ENCODE measurements around the gene KRT39. TPM values are rescaled to one million over a fixed set of nuclear protein-coding genes. Genes with fewer than 3 reads are reported as not detected.
"Not testable (repeated sequence)": the region's sequence is repeated elsewhere in the genome, so short reads cannot be mapped to it uniquely, and the experiment has no call there.

KRT39 gene
- total RNA-seq, 1 donor from 2014 or later, result not detected

DNA sequence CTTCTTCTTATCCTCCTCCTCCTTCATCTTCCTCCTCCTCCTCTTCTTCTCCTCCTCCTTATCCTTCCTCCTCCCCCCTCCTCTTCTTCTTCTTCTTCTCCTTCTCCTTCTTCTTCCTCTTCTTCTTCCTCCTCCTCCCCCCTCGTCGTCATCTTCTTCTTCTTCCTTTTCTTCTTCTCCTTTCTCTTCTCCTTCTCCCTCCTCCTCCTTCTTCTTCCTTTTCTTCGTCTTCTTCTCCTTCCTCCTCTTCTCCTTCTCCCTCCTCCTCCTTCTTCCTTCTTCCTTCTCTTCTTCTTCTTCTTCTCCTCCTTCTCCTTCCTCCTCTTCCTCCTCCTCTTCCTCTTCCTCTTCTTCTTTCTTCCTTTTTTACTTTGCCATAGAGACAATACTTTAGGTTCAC lies 24.2 kb downstream of the KRT39 start:
- intact Hi-C loops (cut with micrococcal nuclease), result no loop called here

DNA sequence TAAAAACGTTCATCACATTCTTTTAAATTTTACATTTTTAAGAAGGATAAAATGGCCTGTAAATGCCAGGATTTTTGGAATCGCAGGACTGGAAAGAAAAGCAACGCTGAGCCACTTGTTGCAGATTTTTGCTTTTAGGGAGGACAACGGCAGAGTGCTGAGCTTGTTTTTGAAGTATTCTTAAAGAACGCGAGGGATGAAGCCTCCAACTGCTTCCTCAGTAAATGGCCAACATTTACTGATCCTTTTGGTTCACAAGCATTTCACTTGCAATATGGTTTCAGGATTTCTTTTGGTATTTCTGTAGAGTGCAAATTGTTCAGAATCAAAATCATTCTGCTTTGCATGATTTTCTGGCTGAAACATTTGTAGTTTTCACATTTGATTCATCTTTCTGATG lies 26.5 kb downstream of the KRT39 start:
- intact Hi-C loops (cut with micrococcal nuclease), result no loop called here

DNA sequence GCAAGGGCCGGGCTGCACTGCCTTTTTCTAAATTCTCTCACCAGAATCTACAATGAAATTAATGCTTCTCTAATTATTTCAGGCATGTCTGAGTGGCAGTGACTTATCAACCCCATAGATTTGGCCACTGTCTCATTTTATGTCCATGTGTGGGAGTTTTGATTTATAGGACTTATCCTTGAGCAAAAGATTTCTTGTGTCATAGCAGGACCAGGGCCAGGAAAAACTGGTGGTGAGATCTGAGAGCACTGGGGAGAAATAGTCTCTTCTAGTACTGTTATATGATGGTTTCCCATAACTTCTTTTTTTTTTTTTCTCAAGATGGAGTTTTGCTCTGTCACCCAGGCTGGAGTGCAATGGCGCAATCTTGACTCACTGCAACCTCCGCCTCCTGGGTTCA lies 27.8 kb downstream of the KRT39 start:
- intact Hi-C loops (cut with micrococcal nuclease), result no loop called here

DNA sequence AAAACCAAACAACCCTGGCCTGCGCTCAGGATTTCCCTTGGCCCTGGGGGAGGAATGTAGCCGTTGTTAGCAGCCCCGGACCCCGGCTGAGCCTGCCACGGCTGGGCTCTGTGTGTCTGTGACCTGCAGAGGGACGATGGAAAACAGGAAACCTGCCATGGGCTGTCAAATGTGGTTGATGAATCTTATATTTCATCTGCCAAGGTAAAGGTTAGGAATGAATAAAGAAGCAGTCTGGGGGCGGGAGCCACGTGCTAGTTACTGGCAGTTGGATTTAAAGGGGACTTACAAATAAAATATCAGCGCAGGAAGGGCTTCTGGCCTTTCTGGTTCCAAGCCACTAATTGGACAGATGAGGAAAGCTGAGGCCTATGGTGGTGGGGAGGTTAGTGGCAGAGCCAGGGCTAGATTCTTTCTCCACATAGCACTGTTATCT lies 29.3 kb downstream of the KRT39 start, which contains the start of gene KRT23:
Gene KRT23 (minus strand): TSS at position 263 of the 436 bp plus-strand sequence. CDS start 1,043 bp downstream, outside the sequence.
- intact Hi-C loops (cut with micrococcal nuclease), result no loop called here

GRCh38 chr17:40936976-40937375 lies 29.8 kb downstream of the KRT39 start:
- intact Hi-C loops (cut with micrococcal nuclease), result no loop called here

GRCh38 chr17:40936437-40936971 lies 30.2 kb downstream of the KRT39 start:
- intact Hi-C loops (cut with micrococcal nuclease), result no loop called here

DNA sequence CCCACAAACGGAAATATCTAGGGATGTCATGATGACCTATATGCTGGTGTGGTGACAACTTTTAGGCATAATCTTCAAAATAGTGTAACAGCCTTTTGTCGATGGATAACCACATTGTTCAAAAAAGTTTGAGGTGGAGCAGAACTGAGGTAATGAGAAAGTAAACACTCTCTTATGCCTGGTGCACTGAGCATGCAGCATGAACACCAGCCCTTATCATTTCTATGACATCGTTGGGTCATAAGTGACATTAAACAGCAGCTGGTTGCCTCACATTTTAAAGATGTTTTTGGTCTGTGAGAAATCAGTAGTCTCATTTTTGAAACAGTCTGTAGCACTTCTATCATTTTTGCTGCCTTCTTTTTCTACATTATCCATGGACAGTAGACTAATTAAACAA lies 31.1 kb downstream of the KRT39 start:
- intact Hi-C loops (cut with micrococcal nuclease), result no loop called here

DNA sequence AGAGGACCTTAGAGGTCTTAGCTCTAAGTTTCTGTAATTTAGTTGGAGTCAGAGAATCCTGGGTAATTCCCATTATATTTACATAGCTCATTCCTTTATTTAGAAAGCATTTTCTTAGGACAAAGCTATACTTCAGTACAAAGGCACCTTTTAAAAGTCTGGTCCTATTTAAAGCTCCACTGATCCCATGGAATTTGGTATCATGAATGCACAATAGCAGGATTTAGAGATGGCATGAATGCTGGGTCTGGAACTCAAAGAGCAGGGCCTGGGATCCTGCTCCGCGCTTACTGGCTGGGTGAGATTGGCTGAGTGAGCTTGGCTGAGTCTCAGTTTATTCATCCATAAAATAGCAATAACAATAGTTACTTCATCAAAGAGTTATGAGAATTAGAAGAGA lies 34.1 kb downstream of the KRT39 start:
- intact Hi-C loops (cut with micrococcal nuclease), result no loop called here

GRCh38 chr17:40931311-40931710 lies 35.4 kb downstream of the KRT39 start:
- intact Hi-C loops (cut with micrococcal nuclease), result no loop called here

GRCh38 chr17:40926341-40926740 lies 40.4 kb downstream of the KRT39 start:
- intact Hi-C loops (cut with micrococcal nuclease), result no loop called here

- intact Hi-C loops (cut with micrococcal nuclease), result no loop called here
Measured at GRCh38 chr17:40922239-40922638, 44.5 kb downstream of the KRT39 start.

DNA sequence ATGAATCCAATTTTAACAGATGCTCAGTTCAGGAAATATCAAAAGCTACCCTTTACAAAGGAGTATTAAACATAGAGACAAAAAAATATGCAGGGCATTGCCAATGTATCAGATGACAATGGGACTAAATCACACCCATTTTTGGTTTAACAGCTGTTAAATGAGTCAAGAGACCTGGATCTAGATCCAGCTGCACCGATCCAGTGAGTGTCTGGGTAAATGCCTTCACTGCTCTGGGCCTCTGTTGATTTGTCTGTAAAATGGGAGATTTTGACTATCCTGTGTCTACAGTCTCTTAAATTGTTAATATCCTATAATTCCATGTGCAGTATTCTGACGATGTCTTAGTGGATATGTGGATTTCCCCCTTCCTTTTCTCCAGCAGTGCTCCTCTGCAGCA lies 45.7 kb downstream of the KRT39 start:
- intact Hi-C loops (cut with micrococcal nuclease), result no loop called here

GRCh38 chr17:40917116-40917515 lies 49.6 kb downstream of the KRT39 start:
- intact Hi-C loops (cut with micrococcal nuclease), result not testable (repeated sequence)

DNA sequence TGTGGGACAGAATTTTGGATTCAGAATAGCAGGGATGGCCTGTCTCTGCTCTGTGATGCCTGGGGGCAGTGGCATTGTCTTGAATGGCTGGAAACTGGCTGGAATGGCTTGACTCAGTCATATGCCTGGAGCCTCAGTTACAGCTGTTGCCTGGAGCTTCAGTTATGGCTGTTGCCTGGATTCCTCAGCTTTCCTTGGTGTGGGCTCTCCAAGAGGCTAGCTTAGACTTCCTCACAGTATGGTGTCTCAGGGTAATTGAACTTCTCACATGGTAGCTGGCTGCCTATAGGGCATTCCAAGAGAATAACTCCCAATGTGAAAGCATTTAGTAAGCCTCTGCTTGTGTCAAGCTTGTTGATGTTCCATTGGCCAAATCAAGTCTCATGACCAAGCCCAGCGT lies 50.4 kb downstream of the KRT39 start:
- intact Hi-C loops (cut with micrococcal nuclease), result no loop called here

- intact Hi-C loops (cut with micrococcal nuclease), result no loop called here
Measured at GRCh38 chr17:40915721-40916256, 51.0 kb downstream of the KRT39 start.

- intact Hi-C loops (cut with micrococcal nuclease), result no loop called here
Measured at GRCh38 chr17:40915199-40915661, 51.5 kb downstream of the KRT39 start.

DNA sequence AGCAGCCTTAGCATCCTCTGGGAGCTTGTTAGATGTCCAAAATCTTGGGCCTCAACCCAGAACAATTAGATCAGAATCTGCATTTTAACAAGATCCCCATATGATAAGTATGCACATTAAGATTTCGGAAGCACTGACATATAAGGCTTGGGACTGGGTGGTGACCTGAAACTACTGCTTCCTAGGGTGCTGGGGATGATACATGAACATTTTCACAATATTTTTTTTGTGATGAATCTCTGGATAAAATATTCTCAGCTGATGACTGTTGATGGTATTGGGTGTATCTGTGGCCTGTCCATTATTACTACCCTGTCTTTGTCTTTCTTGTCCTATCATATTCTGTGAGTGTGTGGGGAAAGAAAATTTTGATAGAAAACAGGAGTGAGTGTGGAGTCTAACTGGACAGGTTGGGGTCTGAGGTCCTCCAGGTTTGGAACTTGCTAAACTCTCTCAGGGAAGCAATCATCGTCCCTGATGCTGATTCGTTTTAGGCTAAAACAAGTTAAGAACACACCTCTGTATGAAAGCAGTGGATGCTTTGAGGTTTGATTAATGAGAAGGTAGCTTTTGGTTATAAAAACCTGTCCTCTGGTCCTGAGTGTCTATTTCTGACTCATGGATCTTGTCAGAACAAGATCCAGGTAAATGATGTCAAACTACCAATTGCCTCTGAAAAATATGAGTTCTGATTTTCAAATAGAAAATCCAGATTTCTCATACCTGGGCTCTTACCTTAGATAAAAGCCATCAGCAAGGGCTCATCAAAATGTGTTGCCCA lies 52.5 kb downstream of the KRT39 start:
- intact Hi-C loops (cut with micrococcal nuclease), result no loop called here

DNA sequence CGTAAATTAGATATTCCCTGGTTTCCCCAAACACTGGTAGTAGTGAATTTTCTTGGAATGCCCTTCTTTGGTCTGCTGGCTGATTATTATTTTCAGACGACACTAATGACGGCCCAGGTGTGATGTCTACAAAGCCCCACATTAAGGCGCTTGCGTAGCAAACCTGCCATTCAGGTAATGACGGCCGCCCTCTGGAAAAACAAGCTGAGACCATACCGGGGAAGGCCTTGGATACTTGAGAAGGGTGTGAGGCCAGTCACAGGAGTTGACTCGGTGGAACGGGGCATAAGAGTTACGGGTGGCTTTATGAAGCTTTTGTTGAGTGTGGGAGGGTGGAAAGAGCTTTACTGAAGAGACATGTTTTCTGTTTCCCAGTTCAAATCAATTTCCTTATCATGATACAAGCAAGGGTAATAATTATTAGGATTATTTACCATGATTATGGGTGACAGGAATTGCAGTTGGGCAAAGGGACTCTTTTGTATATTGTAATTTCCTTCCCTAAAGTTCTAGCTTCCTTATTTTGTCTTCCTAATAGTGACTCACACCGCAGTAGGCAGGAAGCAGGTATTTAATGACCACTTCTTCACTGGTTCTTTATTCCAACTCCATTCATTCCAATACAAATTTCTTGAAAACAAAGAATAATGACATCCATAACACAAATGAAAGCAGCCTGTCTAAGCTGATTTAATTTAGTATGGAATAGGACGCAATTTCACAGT lies 54.1 kb downstream of the KRT39 start:
- intact Hi-C loops (cut with micrococcal nuclease), result no loop called here

DNA sequence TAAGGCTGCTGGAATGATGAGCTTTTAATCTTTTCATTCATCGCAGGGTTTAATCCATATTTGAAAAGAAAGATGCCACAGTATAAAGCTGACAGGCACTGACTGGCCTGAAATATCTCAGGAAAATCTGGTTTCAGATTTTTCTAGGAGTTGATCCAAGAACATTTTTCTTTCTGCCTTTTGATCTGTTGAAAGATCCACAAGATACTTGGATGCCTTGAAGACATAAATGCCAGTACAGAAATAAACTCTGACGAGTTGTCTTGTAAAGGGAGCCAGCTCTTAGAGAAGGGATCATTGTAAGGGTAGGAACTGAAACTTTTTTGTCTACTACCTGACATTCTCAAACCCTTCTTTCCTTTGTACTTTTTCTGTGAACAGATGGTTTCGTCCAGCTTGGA lies 56.3 kb downstream of the KRT39 start:
- intact Hi-C loops (cut with micrococcal nuclease), result no loop called here

GRCh38 chr17:40909755-40910154 lies 57.0 kb downstream of the KRT39 start:
- intact Hi-C loops (cut with micrococcal nuclease), result loop anchor here (5.0 kb wide), 2 partner anchors 638 to 738 kb away; no protein-coding TSS in a partner anchor

- intact Hi-C loops (cut with micrococcal nuclease), result loop anchor here (5.0 kb wide), 2 partner anchors 638 to 738 kb away; no protein-coding TSS in a partner anchor
Measured at GRCh38 chr17:40909351-40909750, 57.4 kb downstream of the KRT39 start.

Measured in T-helper 2 cell treated with Interferon-gamma antibody and Interleukin-4, amounts not matched to agents 100 ng/mL and 5 ng/mL, for 36 hours (primary cell).